RWPE1 (cell line): Measurements from ENCODE around the gene BRPF1.

Experiments used
- CTCF ChIA-PET: fragments of 350-600 bp; sonication (Branson Sonifier 250); formaldehyde crosslinking; extraction: SDS; loops from one replicate; lab custom pipeline; 2021; lab: Yijun Ruan, JAX
- POLR2A ChIA-PET: fragments of 400-600 bp; formaldehyde crosslinking; extraction: SDS; loops from one replicate; lab custom pipeline; 2020; ENCODE audit warnings: antibody characterized with exemption; ENCODE audit not compliant: low non-redundant PET; lab: Yijun Ruan, JAX
- DNase-seq: peaks from one replicate; pipeline ENCODE4 v3.0.0; 2012; ENCODE audit warnings: low spot score
- H3K27ac ChIP-seq: fragments of 450-650 bp; 2 replicates; pipeline ENCODE4 v1.5.1; 2017
- TF ChIP-seq, protein P1 (sequence below): fragments of 450-650 bp; conservative IDR thresholded peaks from 2 replicates; pipeline ENCODE4 v1.5.1; 2017; ENCODE audit warnings: low read depth, mild to moderate bottlenecking

Gene BRPF1

DNA sequence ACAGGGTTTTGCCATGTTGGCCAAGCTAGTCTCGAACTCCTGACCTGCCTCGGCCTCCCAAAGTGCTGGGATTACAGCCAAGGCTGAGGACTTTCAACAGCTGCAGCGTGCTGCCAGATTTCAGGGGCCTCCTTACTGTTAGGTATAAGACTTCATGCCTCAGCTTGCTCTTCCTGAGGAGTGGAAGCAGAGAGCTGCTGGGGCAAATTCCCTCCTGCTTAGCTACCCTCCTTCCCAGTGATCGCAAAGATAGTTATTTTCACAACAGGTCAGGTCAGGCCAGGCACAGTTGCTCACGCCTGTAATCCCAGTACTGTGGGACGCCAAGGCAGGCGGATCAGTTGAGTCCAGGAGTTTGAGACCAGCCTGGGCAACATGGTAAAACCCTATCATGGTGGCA, 30.5 kb upstream of the BRPF1 start:
- POLR2A ChIA-PET: no interaction called here
- H3K27ac ChIP-seq: peak overlapping the region; percentile 63
- TF ChIP-seq, protein P1, sequence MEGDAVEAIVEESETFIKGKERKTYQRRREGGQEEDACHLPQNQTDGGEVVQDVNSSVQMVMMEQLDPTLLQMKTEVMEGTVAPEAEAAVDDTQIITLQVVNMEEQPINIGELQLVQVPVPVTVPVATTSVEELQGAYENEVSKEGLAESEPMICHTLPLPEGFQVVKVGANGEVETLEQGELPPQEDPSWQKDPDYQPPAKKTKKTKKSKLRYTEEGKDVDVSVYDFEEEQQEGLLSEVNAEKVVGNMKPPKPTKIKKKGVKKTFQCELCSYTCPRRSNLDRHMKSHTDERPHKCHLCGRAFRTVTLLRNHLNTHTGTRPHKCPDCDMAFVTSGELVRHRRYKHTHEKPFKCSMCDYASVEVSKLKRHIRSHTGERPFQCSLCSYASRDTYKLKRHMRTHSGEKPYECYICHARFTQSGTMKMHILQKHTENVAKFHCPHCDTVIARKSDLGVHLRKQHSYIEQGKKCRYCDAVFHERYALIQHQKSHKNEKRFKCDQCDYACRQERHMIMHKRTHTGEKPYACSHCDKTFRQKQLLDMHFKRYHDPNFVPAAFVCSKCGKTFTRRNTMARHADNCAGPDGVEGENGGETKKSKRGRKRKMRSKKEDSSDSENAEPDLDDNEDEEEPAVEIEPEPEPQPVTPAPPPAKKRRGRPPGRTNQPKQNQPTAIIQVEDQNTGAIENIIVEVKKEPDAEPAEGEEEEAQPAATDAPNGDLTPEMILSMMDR: no peak
- CTCF ChIA-PET: interaction anchor here (0.7 kb wide), 1 partner anchor 13 kb away, joined by 3 read pairs; no protein-coding TSS in a partner anchor
- DNase-seq: no peak

DNA sequence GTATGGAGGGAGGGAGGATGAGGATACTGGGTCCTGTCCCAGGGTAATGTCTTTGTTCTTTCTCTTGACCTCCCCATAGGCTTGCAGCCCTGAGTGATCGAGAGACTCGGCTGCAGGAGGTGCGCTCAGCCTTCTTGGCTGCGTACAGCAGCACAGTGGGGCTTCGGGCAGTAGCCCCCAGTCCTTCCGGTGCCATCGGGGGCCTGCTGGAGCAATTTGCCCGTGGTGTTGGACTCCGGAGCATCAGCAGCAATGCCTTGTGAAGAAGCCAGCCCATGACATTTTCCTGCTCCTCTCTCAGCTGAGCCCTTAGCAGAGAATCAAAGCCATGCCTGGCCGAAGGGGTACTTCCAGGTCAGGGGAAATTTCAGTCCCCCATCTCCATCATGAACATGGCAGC, 29.8 kb upstream of the BRPF1 start:
- CTCF ChIA-PET: no interaction called here
- DNase-seq: no peak
- peak overlapping the region; percentile 63; the same call in 1 of the 2 replicates for H3K27ac ChIP-seq
- TF ChIP-seq, protein P1: no peak
- POLR2A ChIA-PET: no interaction called here

DNA sequence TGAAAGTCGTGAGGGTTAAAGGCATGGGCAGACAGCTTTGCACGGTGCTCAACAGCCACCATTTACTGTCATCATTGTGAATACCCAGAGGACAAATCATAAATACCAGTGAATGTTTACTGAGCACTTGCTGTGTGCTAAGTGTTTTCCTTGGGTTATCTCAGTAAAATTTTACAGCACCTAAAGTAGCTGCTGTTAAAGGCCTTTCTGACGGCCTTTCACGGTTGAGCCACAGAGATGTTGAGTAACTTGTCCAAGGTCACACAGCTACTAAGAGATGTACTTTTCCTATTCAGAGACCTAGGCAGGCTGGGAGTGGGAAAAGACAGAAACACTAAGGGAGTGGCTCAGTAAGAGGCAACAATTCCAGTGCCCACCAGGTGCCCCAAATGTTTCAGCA, 28.3 kb upstream of the BRPF1 start:
- ChIA-PET CTCF (interaction anchor here (1.1 kb wide), 1 partner anchor 9 kb away, joined by 3 read pairs; no protein-coding TSS in a partner anchor), POLR2A (no interaction called here)
- TF ChIP-seq, protein P1: no peak
- DNase-seq: no peak
- H3K27ac ChIP-seq: no peak overlapping the region

DNA sequence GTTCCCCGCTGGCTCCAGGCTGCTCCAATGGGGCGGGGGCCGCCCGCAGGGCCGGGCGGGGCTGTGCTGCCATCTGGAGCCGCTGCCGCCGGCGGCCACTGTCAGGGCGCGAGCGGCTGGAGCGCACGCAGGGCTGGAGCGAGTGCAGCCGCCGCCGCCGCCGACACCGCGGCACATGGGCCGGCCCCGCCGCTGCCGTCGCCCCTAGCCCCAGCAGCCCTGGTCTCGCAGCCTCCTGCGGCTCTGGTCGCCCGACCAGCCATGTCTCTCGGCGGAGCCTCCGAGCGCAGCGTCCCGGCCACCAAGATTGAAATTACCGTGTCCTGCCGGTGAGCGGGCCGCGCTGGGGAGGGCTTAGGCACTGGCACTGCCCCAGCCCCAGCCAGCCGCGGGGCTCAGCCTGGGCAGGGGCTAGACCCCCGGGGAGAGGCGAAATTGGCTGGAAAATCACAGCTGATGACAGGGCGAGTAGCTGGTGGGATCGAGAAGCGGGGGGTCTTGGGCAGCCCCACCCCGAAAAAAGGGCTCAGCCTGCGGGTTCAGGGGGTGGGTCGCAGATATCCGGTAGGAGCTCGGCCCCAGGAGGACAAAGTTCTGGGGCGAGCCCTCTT, 27.7 kb upstream of the BRPF1 start, which contains the start of gene CPNE9:
CPNE9 (plus strand) TSS at position 98 of the 611 bp plus-strand sequence; CDS start at position 262, 164 bp downstream.
- no peak within 1 kb of the TSS for H3K27ac ChIP-seq
- TF ChIP-seq, protein P1: no peak
- CTCF ChIA-PET: no interaction called here
- POLR2A ChIA-PET: no interaction called here
- DNase-seq: no peak

DNA sequence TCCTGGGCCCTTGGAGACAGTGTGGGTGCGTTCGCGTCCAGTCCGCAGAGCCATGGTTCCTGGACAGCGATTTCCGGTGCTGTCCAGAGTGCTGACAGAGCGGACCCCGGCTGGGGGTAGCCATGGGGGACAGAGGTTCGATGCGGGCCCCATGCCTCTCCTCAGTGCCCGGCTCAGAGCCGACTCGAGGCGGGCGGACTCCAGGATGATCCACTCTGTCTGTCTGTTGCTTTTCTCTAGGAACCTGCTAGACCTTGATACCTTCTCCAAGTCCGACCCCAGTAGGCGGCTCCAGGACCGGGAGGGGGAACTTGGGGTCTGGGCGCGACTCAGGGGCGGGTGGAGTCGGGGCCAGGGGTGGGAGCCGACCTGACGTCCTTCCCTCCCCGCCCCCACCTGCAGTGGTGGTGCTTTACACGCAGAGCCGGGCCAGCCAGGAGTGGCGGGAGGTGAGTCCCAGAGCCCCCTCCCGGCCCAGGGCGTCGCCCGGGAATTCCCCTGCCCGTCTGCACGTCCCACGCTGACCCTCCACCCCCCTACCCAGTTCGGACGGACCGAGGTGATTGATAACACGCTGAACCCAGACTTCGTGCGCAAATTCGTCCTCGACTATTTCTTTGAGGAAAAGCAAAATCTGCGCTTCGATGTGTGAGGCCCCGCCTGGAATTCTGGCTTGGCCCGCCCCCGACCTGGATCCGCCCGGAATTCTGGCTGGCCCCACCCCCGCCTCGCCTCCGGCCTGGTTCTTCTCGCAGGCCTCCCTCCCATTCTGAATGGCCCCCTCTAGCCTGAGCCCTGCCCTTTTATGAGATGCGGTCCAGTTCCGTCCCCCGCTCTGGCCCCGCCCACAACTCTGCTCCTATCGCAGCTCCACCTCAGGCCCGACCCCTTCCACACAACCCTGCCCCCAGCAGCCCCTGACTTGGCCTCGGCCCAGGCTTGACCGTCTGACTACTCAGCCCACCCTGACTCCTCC, 26.9 kb upstream of the BRPF1 start:
- peak; percentile 55 for DNase-seq
- TF ChIP-seq, protein P1: no peak
- no peak overlapping the region for H3K27ac ChIP-seq
- CTCF ChIA-PET: no interaction called here
- POLR2A ChIA-PET: no interaction called here

DNA sequence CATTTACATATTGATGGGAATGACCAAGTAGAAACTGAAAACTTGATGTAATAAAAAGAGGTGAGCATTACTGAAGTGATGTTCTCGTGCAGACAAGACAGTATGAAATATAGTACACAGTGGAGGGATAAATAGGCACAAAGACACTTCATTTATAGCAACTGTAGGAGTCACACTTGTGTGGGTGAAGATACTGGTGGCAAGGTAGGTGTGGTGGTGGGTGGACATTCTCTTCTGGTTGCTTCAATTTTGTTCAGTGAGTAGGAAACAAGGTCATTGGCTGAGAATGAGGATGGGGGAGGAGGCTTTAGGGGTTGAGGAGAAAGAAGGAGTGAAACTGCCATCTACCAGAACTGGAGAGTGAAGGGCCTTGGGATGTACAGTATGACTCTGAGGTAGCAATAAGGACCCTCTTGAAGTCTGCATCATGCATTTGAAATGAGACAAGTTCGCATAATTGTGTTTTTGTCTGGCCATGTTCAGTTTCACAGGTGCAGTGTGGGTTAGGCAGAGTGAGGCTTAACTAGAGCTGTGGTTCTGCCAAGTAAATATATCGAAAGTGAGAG, 21.3 kb upstream of the BRPF1 start:
- TF ChIP-seq, protein P1: no peak
- CTCF ChIA-PET: no interaction called here
- POLR2A ChIA-PET: no interaction called here
- H3K27ac ChIP-seq: no peak overlapping the region
- DNase-seq: no peak
